ENCODE results near the gene KCNQ1OT1.

KCNQ1OT1 gene

DNA sequence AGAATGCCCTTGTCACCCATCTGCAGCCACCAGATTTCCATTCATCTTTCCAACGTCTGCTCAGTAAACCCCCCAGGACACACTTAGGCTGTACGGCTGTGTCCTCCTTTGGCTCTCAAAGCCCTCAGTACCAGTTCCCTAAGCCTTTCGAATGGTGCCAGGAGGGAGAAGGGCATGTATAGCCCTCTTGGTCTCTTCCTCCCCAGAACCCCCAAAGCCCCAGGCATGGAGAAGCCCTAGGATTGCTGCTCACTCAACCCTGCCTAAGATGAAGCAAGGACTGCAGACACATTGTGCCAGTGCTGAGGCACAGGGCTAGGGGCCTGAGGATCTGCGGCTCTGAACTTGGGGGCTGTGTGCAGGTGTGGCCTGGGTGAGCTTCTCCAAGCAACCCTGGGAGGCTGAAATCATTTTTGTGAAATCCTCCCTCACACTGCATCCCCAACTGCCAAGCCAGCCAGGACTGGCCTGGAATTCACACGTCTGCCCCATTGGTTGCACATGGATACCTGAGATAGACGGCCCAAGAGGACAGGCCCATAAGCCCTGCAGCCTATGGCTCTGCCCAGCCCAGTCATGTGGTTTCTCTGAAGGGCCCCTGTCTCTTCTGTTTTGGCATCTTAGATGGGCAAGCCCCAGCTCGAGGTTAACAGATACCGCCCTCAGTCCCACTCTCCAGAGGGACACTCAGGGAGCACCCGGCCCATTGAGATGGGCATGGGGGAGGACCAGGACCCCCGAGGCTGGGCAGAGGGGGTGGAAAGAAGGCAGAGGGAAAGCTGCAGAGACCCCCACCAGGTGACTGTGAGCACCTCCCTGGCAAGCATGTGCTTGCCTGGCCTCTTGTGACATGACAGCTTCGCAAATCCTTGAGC lies 34.0 kb downstream of the KCNQ1OT1 start:
- no peak for DNase-seq

- DNase-seq = no peak
Measured at GRCh38 chr11:2664791-2665525, 34.8 kb downstream of the KCNQ1OT1 start.

DNA sequence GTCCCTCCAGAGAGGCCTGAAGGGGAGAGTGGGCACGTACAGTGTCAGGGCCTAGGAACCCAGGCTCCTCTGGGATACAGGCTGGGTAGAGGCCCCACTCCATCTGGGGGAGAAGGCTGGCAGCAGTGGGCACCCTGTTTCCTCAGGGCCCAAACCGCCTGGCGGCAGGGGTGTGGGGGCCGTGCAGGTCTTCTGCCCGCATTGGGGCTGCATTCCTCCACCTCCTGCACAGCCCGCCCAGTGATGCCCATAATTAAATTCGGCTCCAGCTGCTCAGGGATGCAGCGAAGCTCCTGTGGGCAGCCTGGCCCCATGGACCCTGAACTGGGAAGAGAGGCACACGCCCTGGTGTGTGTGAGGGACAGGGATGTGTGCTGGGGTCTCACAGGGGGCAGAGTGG lies 35.4 kb downstream of the KCNQ1OT1 start:
- DNase-seq = no peak

- DNase-seq = no peak
Measured at GRCh38 chr11:2663915-2664314, 35.9 kb downstream of the KCNQ1OT1 start.

- no peak for DNase-seq
Measured at GRCh38 chr11:2663506-2663905, 36.3 kb downstream of the KCNQ1OT1 start.

DNA sequence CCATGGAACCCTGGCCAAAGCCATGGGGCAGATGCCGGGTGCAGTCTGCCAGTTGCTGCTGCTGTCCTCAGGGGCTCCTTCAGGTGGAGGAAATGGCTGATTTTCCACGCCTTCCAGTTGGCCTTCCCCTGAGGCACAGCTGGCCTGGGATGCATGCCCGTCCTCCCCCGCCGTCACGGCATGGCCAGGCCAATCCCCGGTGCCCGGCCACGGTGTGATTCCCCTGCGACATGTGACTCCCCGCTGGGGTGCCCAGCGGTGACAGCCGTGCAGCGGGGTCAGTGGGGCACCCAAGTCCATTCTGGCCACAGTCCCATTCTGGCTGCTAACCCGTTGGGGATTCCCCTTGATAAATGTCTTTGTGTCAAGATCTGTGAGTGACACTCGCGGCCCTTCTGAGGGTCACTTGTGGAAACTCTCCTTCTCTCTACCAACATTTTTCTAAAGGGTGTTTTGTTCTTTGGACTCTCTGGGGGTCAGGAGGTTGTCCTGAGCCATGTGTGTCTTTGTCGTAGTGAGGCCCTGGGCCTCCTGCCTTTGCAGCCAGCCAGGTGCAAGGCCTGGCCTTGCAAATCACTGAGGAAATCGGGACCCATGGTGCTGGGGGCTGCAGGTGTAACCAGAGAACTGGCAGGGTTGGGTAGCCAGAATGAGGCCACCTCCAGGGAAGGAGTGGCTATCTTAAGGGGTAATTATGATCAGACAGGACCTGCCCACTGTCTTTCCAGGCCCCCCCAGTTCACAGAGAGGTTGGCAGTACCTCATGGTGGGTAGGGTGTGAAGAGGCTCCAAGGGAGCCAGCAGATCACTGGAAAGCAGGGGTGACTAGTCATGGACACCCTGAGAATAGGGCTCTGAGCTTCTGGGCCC lies 37.1 kb downstream of the KCNQ1OT1 start:
- no peak for DNase-seq

- DNase-seq = no peak
Measured at GRCh38 chr11:2662024-2662312, 37.8 kb downstream of the KCNQ1OT1 start.

DNA sequence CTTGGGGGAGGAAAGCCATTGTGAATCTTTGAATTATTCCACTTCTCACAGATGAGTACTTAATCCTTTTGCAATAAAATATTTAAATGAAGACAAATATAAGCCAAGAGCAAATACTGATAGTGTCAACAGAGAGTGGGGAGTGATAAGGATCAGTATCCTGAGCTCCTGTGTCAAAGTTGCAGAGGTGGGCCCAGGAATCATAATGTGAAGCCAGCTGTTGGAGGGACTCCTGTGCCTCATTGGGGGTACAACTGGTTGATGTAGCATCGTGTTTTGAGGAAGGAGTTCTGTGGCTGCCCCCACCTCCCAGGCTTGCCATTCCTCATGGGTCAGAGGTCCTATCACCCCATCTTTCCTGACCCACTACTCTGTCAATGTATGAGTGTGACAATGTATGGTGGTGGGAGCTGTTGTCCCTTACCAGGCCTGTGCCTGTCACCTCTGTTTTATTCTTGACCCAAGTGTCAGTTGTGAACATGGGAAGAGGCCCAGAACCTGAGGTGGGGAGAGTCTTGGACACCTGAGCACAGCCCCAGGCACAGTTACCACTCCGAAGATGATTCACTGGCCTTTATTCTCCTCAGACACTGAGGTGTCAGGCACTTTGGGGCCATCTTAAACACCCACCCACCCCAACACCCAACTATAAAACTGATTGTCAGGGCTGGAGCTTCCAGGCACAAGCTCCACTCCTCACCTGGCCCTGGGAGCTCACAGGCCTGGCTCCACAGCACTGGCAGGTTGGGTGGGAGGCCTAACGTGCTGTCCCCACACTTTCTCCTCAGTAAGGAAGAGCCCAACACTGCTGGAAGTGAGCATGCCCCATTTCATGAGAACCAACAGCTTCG lies 38.4 kb downstream of the KCNQ1OT1 start:
- no peak for DNase-seq

- DNase-seq = no peak
Measured at GRCh38 chr11:2660357-2660939, 39.3 kb downstream of the KCNQ1OT1 start.

DNA sequence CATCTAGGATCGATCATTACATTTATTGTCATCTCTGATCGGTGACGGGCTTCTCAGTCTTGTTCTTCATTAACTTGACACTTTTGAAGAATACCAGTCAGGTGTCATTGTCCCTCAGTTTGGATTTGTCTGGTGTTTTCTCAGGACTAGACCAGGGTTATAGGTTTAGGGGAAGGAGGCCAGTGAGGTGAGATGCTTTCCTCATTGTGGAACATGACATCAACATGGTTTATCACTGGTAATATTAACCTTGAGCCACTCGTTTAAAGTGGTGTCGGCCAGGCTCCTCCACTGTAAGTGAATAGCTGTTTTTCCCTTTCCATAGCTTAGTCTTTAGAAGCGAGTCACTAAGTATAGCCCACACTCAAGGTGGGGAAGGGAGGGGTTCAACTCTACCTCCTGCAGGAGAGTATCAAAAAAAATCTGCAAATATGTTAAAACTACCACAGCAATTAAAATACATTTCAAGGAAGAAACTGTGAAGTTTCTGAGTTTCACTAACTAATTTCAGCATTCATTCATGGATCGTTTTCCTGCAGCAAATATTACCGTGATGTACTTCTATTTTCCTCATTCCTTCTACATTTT lies 42.0 kb downstream of the KCNQ1OT1 start:
- DNase-seq = no peak

DNA sequence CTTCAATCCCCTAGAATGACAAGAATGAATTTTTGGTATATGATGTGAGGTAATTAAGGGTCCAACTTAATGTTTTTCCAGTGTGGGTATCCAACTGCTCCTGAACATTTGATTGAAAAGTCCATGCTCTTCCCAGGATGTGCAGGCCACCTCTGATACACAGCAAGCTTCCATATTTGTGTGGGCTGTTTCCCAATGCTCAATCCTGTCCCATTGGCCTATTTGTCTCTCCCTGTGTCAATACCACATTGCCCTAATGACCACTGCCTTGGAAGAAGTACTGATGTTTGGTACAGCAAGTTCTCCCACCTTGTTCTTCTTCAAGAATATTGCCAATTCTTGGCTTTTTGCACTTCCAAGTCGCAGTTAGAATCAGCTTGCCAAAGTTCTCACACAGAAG lies 42.9 kb downstream of the KCNQ1OT1 start:
- no peak for DNase-seq

- no peak for DNase-seq
Measured at GRCh38 chr11:2655834-2656622, 43.8 kb downstream of the KCNQ1OT1 start.

DNA sequence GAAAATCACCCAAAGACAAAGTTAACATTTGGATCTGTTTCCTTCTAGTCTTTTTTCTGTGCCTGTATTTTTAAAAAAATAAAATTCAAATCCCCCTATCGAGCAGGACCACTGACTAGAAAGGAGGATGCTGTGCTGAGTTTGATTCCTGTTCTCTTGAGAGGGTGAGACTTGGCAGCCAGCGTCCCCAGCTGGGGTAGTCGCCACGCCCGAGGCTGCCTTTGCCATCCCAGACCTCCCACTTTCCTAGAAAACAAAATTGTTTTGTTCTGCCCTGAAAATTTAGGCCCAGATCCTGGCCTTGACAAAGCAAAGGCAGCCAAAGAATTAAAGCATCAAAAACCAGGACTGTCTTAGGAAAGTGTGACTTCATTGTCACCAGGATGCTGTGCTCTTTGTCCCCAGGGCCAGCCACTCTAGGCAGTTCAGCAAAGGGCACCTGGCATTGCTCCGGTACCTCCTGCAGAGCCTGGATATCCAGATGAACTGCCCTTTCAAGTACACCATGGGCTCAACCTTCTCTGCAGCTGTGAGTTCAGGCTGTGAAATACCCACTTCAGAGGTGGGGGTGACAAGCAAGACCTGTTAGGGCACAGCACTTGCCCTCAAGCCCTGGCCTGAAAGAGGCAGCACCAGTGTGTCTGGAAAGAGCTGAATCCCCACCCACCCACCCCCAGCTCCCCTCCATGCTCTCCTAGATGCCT lies 44.6 kb downstream of the KCNQ1OT1 start:
- DNase-seq = no peak

GRCh38 chr11:2653930-2654739 lies 45.7 kb downstream of the KCNQ1OT1 start:
- DNase-seq = no peak

DNA sequence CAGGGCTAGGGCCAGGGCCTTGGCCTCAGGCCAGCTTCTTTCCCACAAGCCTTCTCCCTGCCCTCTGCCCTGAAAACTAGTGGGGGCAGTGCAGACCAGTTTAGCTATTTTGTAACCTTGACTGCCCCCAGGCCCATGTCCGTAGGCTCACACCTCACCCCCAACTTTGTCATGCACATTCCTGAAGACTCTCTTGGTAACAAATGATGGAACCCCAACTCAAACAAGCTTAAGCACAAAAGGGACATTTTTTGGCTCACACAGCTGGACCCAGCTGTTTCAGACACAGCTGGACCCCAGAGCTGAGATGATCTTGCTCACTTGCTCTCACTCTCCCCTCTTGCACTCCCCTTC lies 46.6 kb downstream of the KCNQ1OT1 start:
- no peak for DNase-seq

- no peak for DNase-seq
Measured at GRCh38 chr11:2652333-2653197, 47.2 kb downstream of the KCNQ1OT1 start.

DNA sequence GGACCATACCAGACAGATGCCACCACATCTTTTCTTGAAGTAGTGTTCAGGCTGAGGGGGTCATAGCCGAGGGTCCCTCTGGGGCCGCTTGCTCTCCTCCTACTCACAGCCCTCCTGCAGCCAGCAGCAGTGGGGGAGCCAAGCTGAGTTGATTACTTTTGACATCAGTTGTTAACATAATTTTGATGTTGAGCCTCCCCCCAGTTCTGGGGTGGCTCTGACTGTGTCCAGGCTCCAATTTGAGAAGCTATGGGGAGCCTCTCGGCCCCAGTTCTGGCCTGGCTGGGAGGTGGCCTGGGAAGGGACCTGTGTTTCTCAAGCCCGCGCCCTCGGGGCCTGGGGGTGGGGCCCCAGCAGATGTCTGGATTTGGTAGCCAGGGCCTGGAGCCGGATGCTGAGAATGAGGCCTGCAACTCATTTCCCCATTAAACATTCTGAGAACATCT lies 47.9 kb downstream of the KCNQ1OT1 start:
- DNase-seq = no peak

GRCh38 chr11:2651054-2651617 lies 48.7 kb downstream of the KCNQ1OT1 start:
- no peak for DNase-seq

All from midbrain (tissue), 1 donor.